ENCODE results near the gene PKP2. TPM values are rescaled to one million over a fixed set of nuclear protein-coding genes. Genes with fewer than 3 reads are reported as not detected.

Gene PKP2
- total RNA-seq, 2 experiments from 2014 or later: 0.22 to 0.31 TPM

DNA sequence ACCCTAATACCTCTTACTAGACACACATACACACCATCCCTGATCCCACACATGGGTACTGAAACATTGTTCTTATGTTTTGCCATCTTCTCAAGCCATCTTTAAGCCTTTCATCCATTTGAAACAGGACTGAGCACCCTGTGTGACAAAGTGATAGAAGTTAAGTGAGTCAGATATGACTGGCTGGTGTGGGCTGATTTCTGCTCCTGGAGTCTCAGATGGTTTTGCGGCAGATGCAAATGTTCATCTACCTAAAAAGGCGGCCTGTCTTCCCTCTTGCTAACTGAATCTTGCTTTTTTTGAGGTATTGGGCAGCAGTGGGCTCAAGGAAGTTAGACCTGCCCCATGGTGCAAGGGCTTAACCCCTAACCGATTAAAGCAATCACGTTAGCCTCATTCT, 30.4 kb upstream of the PKP2 start:
- no peak overlapping the region for H3K4me3 ChIP-seq (ENCODE audit: low read length)
- H3K27ac ChIP-seq (ENCODE audit: low read depth in 1 of 2, low read length in 2 of 2): no peak overlapping the region
- CTCF ChIA-PET: no interaction called here
- H3K4me1 ChIP-seq (ENCODE audit: insufficient read depth, low read length): no peaks in the 10 kb centered on the region
- no peaks in the 10 kb centered on the region for H3K36me3 Mint-ChIP-seq (ENCODE audit: low read depth)
- H3K27me3 ChIP-seq (ENCODE audit: control insufficient read depth in 1 of 2, insufficient read depth in 2 of 2, low read length in 2 of 2): no peaks in the 10 kb centered on the region
- POLR2A ChIA-PET: no interaction called here
- H3K27ac Mint-ChIP-seq: no peak overlapping the region
- DNase-seq (no peak), ATAC-seq (ENCODE audit: poor library complexity) (no peak)
- H3K9me3 Mint-ChIP-seq: no peaks in the 10 kb centered on the region
- H3K27me3 Mint-ChIP-seq: peaks cover 14% of the 10 kb centered on the region
- H3K9me3 ChIP-seq (ENCODE audit: control insufficient read depth in 1 of 2, insufficient read depth in 1 of 2, low read length in 2 of 2): no peaks in the 10 kb centered on the region
- no peak overlapping the region for H3K4me3 Mint-ChIP-seq
- no peaks in the 10 kb centered on the region for H3K36me3 ChIP-seq (ENCODE audit: insufficient read depth, low read length)
- intact Hi-C loops (cut with DNase I, micrococcal nuclease): no loop called here
- no peaks in the 10 kb centered on the region for H3K4me1 Mint-ChIP-seq (ENCODE audit: low read depth)
- no peak for TF ChIP-seq CTCF (IDR thresholded peaks at IDR 0.05)

DNA sequence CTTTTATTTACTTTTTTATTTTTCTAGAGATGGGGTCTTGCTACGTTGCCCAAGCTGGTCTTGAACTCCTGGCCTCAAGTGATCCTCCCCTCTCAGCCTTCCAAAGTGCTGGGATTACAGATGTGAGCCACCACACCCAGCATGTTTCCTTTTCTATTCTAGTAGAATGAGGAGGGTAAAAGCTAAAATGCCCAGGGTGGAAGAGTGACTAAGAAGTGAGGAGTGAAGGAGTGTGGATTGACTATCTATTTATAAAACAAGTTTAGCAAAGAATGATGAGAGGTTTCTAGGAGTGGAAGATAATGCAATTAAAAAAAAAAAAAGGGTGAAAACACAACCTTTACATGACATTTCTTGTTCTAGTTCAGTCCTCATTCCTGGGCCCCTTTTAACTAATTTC, 29.8 kb upstream of the PKP2 start:
- Histone ChIP-seq H3K9me3 (ENCODE audit: control insufficient read depth in 1 of 2, insufficient read depth in 1 of 2, low read length in 2 of 2) (no peaks in the 10 kb centered on the region), H3K4me3 (ENCODE audit: low read length) (no peak overlapping the region), H3K36me3 (ENCODE audit: insufficient read depth, low read length) (no peaks in the 10 kb centered on the region), H3K27ac (ENCODE audit: low read depth in 1 of 2, low read length in 2 of 2) (no peak overlapping the region), H3K4me1 (ENCODE audit: insufficient read depth, low read length) (no peaks in the 10 kb centered on the region), H3K27me3 (ENCODE audit: control insufficient read depth in 1 of 2, insufficient read depth in 2 of 2, low read length in 2 of 2) (no peaks in the 10 kb centered on the region)
- Mint-ChIP-seq H3K27ac (no peak overlapping the region), H3K9me3 (no peaks in the 10 kb centered on the region), H3K27me3 (peaks cover 14% of the 10 kb centered on the region), H3K36me3 (ENCODE audit: low read depth) (no peaks in the 10 kb centered on the region), H3K4me1 (ENCODE audit: low read depth) (no peaks in the 10 kb centered on the region), H3K4me3 (no peak overlapping the region)
- CTCF ChIA-PET: no interaction called here
- intact Hi-C loops (cut with DNase I, micrococcal nuclease): no loop called here
- POLR2A ChIA-PET: no interaction called here
- DNase-seq (no peak), ATAC-seq (ENCODE audit: poor library complexity) (no peak)
- no peak for TF ChIP-seq CTCF (IDR thresholded peaks at IDR 0.05)

DNA sequence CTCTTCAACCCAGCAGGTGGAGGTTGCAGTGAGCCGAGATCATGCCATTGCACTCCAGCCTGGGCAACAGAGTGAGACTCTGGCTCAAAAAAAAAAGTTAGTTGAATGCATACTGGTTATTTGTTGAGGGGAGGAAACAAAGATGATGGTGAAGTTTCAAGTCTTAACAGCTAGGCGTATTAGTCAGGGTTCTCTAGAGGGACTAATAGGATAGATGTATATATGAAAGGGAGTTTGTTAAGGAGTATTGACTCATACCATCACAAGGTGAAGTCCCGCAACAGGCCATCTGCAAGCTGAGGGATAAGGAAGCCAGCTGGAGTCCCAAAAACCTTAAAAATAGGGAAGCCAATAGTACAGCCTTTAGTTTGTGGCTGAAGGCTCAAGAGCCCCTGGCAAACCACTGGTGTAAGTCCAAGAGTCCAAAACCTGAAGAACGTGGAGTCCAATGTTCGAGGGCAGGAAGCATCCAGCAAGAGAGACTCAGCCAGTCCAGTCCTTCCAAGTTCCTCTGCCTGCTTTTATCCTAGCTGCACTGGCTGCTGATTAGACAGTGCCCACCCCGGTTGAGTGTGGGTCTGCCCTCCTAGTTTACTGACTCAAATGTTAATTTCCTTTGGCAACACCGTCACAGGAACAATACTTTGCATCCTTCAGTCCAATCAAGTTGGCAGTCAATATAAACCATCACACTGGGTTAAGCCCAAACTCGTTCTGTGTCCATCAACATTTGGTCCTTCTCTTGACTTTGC, 26.1 kb upstream of the PKP2 start:
- CTCF ChIA-PET: no interaction called here
- Mint-ChIP-seq H3K9me3 (no peaks in the 10 kb centered on the region), H3K27ac (no peak overlapping the region), H3K4me3 (no peak overlapping the region), H3K36me3 (ENCODE audit: low read depth) (no peaks in the 10 kb centered on the region), H3K4me1 (ENCODE audit: low read depth) (no peaks in the 10 kb centered on the region), H3K27me3 (peaks cover 16% of the 10 kb centered on the region)
- Histone ChIP-seq H3K4me1 (ENCODE audit: insufficient read depth, low read length) (no peaks in the 10 kb centered on the region), H3K27me3 (ENCODE audit: control insufficient read depth in 1 of 2, insufficient read depth in 2 of 2, low read length in 2 of 2) (no peaks in the 10 kb centered on the region), H3K27ac (ENCODE audit: low read depth in 1 of 2, low read length in 2 of 2) (no peak overlapping the region), H3K4me3 (ENCODE audit: low read length) (no peak overlapping the region), H3K36me3 (ENCODE audit: insufficient read depth, low read length) (no peaks in the 10 kb centered on the region), H3K9me3 (ENCODE audit: control insufficient read depth in 1 of 2, insufficient read depth in 1 of 2, low read length in 2 of 2) (no peaks in the 10 kb centered on the region)
- POLR2A ChIA-PET: no interaction called here
- TF ChIP-seq CTCF (IDR thresholded peaks at IDR 0.05): no peak
- ATAC-seq (ENCODE audit: poor library complexity) (no peak), DNase-seq (no peak)
- intact Hi-C loops (cut with DNase I, micrococcal nuclease): no loop called here

All from CD4-positive, alpha-beta T cell (primary cell).